K562 (cell line): ENCODE data around the gene RALGAPA2.

Experiments
- BDP1 ChIP-seq: IDR thresholded peaks from 3 replicates; pipeline ENCODE4 v1.6.1; 2011; ENCODE audit not compliant: insufficient read length, insufficient read depth
- CHD2 ChIP-seq: IDR thresholded peaks from 2 replicates; pipeline ENCODE4 v1.6.1; 2011; ENCODE audit warnings: low read depth, low read length
- HDAC2 ChIP-seq: fragments of 450-650 bp; IDR thresholded peaks from 2 replicates; pipeline ENCODE4 v1.6.1; 2016; ENCODE audit warnings: mild to moderate bottlenecking
- NFIC ChIP-seq: fragments of 450-650 bp; IDR thresholded peaks from 2 replicates; pipeline ENCODE4 v1.6.1; 2017; ENCODE audit warnings: mild to moderate bottlenecking, inconsistent platforms
- POLR3A ChIP-seq: IDR thresholded peaks from 2 replicates; pipeline ENCODE4 v1.6.1; 2011; ENCODE audit warnings: borderline replicate concordance, mild to moderate bottlenecking, moderate library complexity; ENCODE audit not compliant: insufficient read length, insufficient read depth; ENCODE audit errors: extremely low read depth
- RB1 ChIP-seq: fragments of 450-650 bp; IDR thresholded peaks from 2 replicates; pipeline ENCODE4 v1.6.1; 2017; ENCODE audit warnings: low read depth, mild to moderate bottlenecking
- RNF2 ChIP-seq: sonication (generic); IDR thresholded peaks from 2 replicates; pipeline ENCODE4 v1.6.1; 2016
- SIRT6 ChIP-seq: IDR thresholded peaks from one replicate; pipeline ENCODE4 v1.6.1; 2012; ENCODE audit warnings: low read depth, mild to moderate bottlenecking, control low read depth, inconsistent platforms, low read length, moderate library complexity
- TAF7 ChIP-seq: fragments of 450-650 bp; IDR thresholded peaks from 2 replicates; pipeline ENCODE4 v1.6.1; 2016; ENCODE audit warnings: missing genetic modification characterization, missing compliant biosample characterization
- U2AF1 ChIP-seq: fragments of 200-400 bp; formaldehyde crosslinking; optimal IDR thresholded peaks from 2 replicates; pipeline ENCODE3; 2017; ENCODE audit warnings: mild to moderate bottlenecking, low read depth, low read length, moderate library complexity
- ZNF384 ChIP-seq: IDR thresholded peaks from 2 replicates; pipeline ENCODE4 v1.6.1; 2012; ENCODE audit warnings: low read depth, low read length, improper control_type of control experiment
- TF ChIP-seq, protein P1 (sequence below): fragments of 450-650 bp; IDR thresholded peaks from one replicate; pipeline ENCODE4 v1.6.1; 2018; ENCODE audit warnings: mild to moderate bottlenecking, moderate library complexity; ENCODE audit not compliant: partially characterized antibody
- TF ChIP-seq, protein P2 (sequence below): sonication (generic); formaldehyde crosslinking; IDR thresholded peaks from 2 replicates; pipeline ENCODE4 v1.8.0; 2022; ENCODE audit warnings: mild to moderate bottlenecking, missing genetic modification reagents

DNA sequence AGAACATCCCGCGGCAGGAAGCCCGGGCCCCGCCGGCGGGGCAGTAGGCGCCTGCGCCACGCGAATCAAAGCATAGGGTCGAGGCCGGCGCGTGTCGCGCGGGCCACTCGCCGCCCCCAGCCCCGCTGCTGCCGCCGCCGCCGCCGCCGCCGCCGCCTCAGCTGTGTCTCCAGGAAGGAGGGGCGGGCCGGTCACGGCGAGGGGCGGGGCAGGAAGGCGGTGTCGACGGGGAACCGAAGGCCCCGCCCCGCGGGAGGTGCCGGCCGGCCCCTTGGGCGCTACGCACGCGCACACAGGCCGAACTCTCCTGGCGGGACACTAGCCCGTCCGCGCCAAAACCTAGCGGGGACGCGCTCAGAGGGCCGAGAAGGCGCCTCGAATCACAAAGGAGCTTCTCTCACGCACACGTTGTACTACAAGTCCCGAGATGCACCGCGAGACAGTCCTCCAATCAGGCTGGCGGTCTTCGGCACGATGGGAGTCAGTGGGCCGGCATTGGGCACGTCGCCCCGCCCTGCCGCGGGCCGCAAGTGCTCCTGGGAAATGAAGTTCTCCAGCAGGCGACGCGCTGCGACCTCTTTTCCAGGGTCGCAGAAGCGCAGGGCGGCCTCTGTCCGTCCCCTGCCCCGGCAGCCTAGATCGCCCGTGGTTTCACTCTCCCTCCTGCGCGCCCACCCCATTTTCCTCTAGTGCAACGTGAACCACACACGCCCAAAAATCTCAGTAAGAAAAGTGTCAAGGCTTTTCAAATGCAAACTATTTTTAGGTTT, at the start of gene RALGAPA2:
- TF ChIP-seq CHD2 (no peak), RB1 (no peak), ZNF384 (no peak), HDAC2 (no peak), BDP1 (no peak), SIRT6 (no peak), TAF7 (tag) (no peak), POLR3A (no peak), RNF2 (no peak), NFIC (no peak), U2AF1 (no peak)
- TF ChIP-seq, protein P1, sequence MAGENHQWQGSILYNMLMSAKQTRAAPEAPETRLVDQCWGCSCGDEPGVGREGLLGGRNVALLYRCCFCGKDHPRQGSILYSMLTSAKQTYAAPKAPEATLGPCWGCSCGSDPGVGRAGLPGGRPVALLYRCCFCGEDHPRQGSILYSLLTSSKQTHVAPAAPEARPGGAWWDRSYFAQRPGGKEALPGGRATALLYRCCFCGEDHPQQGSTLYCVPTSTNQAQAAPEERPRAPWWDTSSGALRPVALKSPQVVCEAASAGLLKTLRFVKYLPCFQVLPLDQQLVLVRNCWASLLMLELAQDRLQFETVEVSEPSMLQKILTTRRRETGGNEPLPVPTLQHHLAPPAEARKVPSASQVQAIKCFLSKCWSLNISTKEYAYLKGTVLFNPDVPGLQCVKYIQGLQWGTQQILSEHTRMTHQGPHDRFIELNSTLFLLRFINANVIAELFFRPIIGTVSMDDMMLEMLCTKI: no peak
- TF ChIP-seq, protein P2, sequence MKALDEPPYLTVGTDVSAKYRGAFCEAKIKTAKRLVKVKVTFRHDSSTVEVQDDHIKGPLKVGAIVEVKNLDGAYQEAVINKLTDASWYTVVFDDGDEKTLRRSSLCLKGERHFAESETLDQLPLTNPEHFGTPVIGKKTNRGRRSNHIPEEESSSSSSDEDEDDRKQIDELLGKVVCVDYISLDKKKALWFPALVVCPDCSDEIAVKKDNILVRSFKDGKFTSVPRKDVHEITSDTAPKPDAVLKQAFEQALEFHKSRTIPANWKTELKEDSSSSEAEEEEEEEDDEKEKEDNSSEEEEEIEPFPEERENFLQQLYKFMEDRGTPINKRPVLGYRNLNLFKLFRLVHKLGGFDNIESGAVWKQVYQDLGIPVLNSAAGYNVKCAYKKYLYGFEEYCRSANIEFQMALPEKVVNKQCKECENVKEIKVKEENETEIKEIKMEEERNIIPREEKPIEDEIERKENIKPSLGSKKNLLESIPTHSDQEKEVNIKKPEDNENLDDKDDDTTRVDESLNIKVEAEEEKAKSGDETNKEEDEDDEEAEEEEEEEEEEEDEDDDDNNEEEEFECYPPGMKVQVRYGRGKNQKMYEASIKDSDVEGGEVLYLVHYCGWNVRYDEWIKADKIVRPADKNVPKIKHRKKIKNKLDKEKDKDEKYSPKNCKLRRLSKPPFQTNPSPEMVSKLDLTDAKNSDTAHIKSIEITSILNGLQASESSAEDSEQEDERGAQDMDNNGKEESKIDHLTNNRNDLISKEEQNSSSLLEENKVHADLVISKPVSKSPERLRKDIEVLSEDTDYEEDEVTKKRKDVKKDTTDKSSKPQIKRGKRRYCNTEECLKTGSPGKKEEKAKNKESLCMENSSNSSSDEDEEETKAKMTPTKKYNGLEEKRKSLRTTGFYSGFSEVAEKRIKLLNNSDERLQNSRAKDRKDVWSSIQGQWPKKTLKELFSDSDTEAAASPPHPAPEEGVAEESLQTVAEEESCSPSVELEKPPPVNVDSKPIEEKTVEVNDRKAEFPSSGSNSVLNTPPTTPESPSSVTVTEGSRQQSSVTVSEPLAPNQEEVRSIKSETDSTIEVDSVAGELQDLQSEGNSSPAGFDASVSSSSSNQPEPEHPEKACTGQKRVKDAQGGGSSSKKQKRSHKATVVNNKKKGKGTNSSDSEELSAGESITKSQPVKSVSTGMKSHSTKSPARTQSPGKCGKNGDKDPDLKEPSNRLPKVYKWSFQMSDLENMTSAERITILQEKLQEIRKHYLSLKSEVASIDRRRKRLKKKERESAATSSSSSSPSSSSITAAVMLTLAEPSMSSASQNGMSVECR (CRISPR knock-in tag): no peak
